Endothelial cell of umbilical vein (primary cell): Measurements from ENCODE around the gene ANO6. TPM values are rescaled to one million over a fixed set of nuclear protein-coding genes. Genes with fewer than 3 reads are reported as not detected.

Experiments used
- BruUV-seq: library from RNA; stranded (reverse); fragments of 400-500 nt; replicated peaks from 2 replicates; lab custom pipeline; 2021; lab: Mats Ljungman, UMichigan
- CTCF ChIA-PET: fragments of 300-600, 350-600 bp; sonication (Branson Sonifier 250); formaldehyde crosslinking; loops from one replicate; lab custom pipeline; 2021; ENCODE audit warnings: antibody characterized with exemption, inconsistent platforms; lab: Charles Lee
- POLR2A ChIA-PET: fragments of 300-600, 350-600 bp; sonication (Branson Sonifier 250); formaldehyde crosslinking; loops from one replicate; lab custom pipeline; 2021; ENCODE audit warnings: antibody characterized with exemption, inconsistent platforms; lab: Charles Lee
- DNase-seq: peaks from one replicate; pipeline ENCODE4 v3.0.0-alpha.2; 2011; ENCODE audit warnings: low read depth, low spot score
- FAIRE-seq: peaks from 2 replicates; lab custom pipeline; 2011; peaks lifted over from hg19 to GRCh38; lab: Jason Lieb, UNC
- H2AFZ ChIP-seq: 2 replicates; pipeline ENCODE4 v1.6.0; 2012; ENCODE audit warnings: low read depth, low read length, control low read depth, inconsistent platforms
- H3K27ac ChIP-seq: 2 replicates; pipeline ENCODE4 v1.5.1; 2011; ENCODE audit warnings: low read depth, mild to moderate bottlenecking, control low read depth, low read length, moderate library complexity; ENCODE audit not compliant: insufficient read depth
- H3K27me3 ChIP-seq, 2 experiments: 2 replicates each; pipeline versions ENCODE4 v1.6.0 to v1.6.1; 2011; ENCODE audit warnings: low read length in 2 of 2, mixed read lengths in 1 of 2; ENCODE audit not compliant: control insufficient read depth in 2 of 2, insufficient read depth in 2 of 2
- H3K36me3 ChIP-seq, 2 experiments: 2 replicates in 1 of 2; 3 replicates in 1 of 2; pipeline ENCODE4 v1.5.1; 2011; ENCODE audit warnings: low read length in 2 of 2, mild to moderate bottlenecking in 1 of 2, moderate library complexity in 1 of 2; ENCODE audit not compliant: control insufficient read depth in 2 of 2, insufficient read depth in 2 of 2; ENCODE audit errors: extremely low read depth in 1 of 2
- H3K4me1 ChIP-seq: 3 replicates; pipeline ENCODE4 v1.5.1; 2011; ENCODE audit warnings: mild to moderate bottlenecking, low read length; ENCODE audit not compliant: control insufficient read depth, insufficient read depth; ENCODE audit errors: extremely low read depth
- H3K4me2 ChIP-seq: 2 replicates; pipeline ENCODE4 v1.6.1; 2011; ENCODE audit warnings: low read length, control low read depth, mixed read lengths; ENCODE audit not compliant: insufficient read depth
- H3K4me3 ChIP-seq, 3 experiments: fragments of 200-600 bp in 1 of 3; sonication (generic), shearing (Covaris generic) in 1 of 3; replicated peaks in 1 of 3; 2 replicates each; pipeline ENCODE4 v1.5.1; 2011 to 2016; ENCODE audit warnings: control low read depth in 3 of 3, low read length in 3 of 3, mild to moderate bottlenecking in 2 of 3, inconsistent platforms in 1 of 3, low read depth in 1 of 3, moderate library complexity in 1 of 3; ENCODE audit not compliant: insufficient read depth in 1 of 3
- H3K79me2 ChIP-seq: 2 replicates; pipeline ENCODE4 v1.6.0; 2012; ENCODE audit warnings: low read length, inconsistent platforms; ENCODE audit not compliant: control insufficient read depth, insufficient read depth
- H3K9ac ChIP-seq: replicated peaks from 2 replicates; pipeline ENCODE3; 2011; ENCODE audit warnings: low read length, control low read depth; ENCODE audit not compliant: insufficient read depth; ENCODE audit errors: extremely low read depth
- H3K9me1 ChIP-seq: replicated peaks from 3 replicates; pipeline ENCODE4 v1.6.0; 2011; ENCODE audit warnings: mild to moderate bottlenecking, low read length; ENCODE audit not compliant: control insufficient read depth, insufficient read depth; ENCODE audit errors: extremely low read depth
- H3K9me3 ChIP-seq: replicated peaks from 2 replicates; pipeline ENCODE4 v1.5.1; 2012; ENCODE audit warnings: low read length, inconsistent platforms; ENCODE audit not compliant: control insufficient read depth, insufficient read depth
- H4K20me1 ChIP-seq: replicated peaks from 2 replicates; pipeline ENCODE3; 2011; ENCODE audit warnings: mild to moderate bottlenecking, low read length; ENCODE audit not compliant: control insufficient read depth, insufficient read depth; ENCODE audit errors: extremely low read depth
- EZH2 ChIP-seq: IDR thresholded peaks from 2 replicates; pipeline ENCODE4 v1.6.1; 2012; ENCODE audit warnings: borderline replicate concordance, low read depth, mild to moderate bottlenecking, moderate library complexity, low read length, inconsistent platforms; ENCODE audit not compliant: severe bottlenecking
- FOS ChIP-seq: IDR thresholded peaks from 2 replicates; pipeline ENCODE4 v1.6.1; 2011; ENCODE audit warnings: mild to moderate bottlenecking, low read length, moderate library complexity, borderline replicate concordance; ENCODE audit not compliant: insufficient read depth
- GATA2 ChIP-seq: IDR thresholded peaks from 2 replicates; pipeline ENCODE4 v1.7.0; 2011; ENCODE audit warnings: low read depth, mild to moderate bottlenecking, moderate library complexity, mixed read lengths, low read length; ENCODE audit not compliant: insufficient read length, insufficient read depth
- JUN ChIP-seq: IDR thresholded peaks from 2 replicates; pipeline ENCODE4 v1.6.1; 2011; ENCODE audit warnings: borderline replicate concordance, low read depth; ENCODE audit not compliant: insufficient read length, insufficient read depth
- MYC ChIP-seq: IDR thresholded peaks from one replicate; pipeline ENCODE4 v1.6.1; 2011; ENCODE audit warnings: mild to moderate bottlenecking, low read depth, low read length
- POLR2A ChIP-seq: IDR thresholded peaks from 2 replicates; pipeline ENCODE4 v1.6.1; 2012; ENCODE audit warnings: low read depth, mild to moderate bottlenecking, control low read depth, low read length
- POLR2AphosphoS5 ChIP-seq: IDR thresholded peaks from 2 replicates; pipeline ENCODE4 v1.6.1; 2012; ENCODE audit warnings: low read depth, mild to moderate bottlenecking, control low read depth, low read length, moderate library complexity; ENCODE audit not compliant: insufficient read depth
- dilution Hi-C: fragments of 300-500 bp; cut with MboI; formaldehyde crosslinking; loops from one replicate; pipeline ENCODE4 v1.15.0; 2019; ENCODE audit warnings: low sequenced_read_pairs; ENCODE audit not compliant: extremely low pct_ligation_motif_present
- intact Hi-C: fragments of 100-400 bp; cut with micrococcal nuclease; formaldehyde crosslinking; loops from one replicate; pipeline ENCODE4 v1.10.0; 2022
- polyA plus RNA-seq, 4 experiments: library from polyadenylated mRNA; depleted of rRNA in 3 of 4; stranded (reverse) in 3 of 4; unstranded in 1 of 4; fragments of >200 nt; gene quantifications; 2 replicates each; pipeline versions ENCODE4 v1.2.1 to v1.2.3, GENCODE V29; 2011 to 2012; ENCODE audit warnings: missing spikeins in 1 of 4
- total RNA-seq: library from RNA; stranded (reverse); gene quantifications from 2 replicates; pipeline ENCODE4 v1.2.3, GENCODE V29; 2021
- TF ChIP-seq, protein P1 (sequence below): IDR thresholded peaks from 2 replicates; pipeline ENCODE4 v1.6.1; 2011; ENCODE audit not compliant: insufficient read depth, insufficient read length
- TF ChIP-seq, protein P2 (sequence below), 2 donors: IDR thresholded peaks; 1 replicate in 1 of 2; 2 replicates in 1 of 2; pipeline ENCODE4 v1.5.1; 2011; ENCODE audit warnings: low read length in 2 of 2, mild to moderate bottlenecking in 2 of 2, moderate library complexity in 2 of 2, control low read depth in 1 of 2, inconsistent platforms in 1 of 2, low read depth in 1 of 2; ENCODE audit not compliant: insufficient read depth in 1 of 2; ENCODE audit errors: extremely low read depth in 1 of 2

The ANO6 gene
- total and polyA plus RNA-seq, 2 donors (not counting 3 experiments of a cell fraction or from before 2014, with no cell fraction given): 21.3 to 67.6 TPM

DNA sequence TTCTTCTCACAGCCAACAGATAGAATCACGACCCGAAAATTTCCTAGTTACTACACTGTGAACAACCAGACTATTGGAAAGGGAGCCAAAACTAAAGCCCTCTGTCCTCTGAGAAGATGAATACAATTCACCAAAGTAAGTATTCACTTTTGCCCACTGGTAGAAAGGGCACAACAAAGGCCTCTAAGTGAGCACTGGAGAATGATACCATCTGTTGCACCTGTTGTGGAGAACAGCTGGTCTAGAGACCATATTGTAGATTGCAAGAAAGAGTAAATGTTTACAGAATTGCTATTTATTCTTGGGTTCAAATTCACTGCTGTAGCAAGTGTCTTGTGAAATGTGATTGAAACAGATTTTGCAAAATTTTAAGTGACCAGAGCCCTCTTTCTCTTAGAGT lies 46.9 kb upstream of the ANO6 start:
- Histone ChIP-seq H3K79me2 (no peaks in the 10 kb centered on the region), H3K9ac (no peak overlapping the region), H3K9me3 (no peaks in the 10 kb centered on the region), H4K20me1 (no peaks in the 10 kb centered on the region), H3K9me1 (peaks cover 2% of the 10 kb centered on the region), H3K4me1 (no peaks in the 10 kb centered on the region), H3K36me3 (no peaks in the 10 kb centered on the region), H2AFZ (no peak overlapping the region), H3K4me2 (no peak overlapping the region), H3K27ac (no peak overlapping the region), H3K27me3 (peaks cover 0 to 5% of the 10 kb centered on the region in 2 experiments), H3K4me3 (no peak overlapping the region)
- ChIA-PET CTCF (no interaction called here), POLR2A (no interaction called here)
- intact Hi-C loops: no loop called here
- dilution Hi-C loops: no loop called here
- no peak for FAIRE-seq
- no peak for TF ChIP-seq POLR2A
- TF ChIP-seq FOS: no peak
- no peak for TF ChIP-seq JUN
- TF ChIP-seq, protein P1, sequence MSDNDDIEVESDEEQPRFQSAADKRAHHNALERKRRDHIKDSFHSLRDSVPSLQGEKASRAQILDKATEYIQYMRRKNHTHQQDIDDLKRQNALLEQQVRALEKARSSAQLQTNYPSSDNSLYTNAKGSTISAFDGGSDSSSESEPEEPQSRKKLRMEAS: no peak
- TF ChIP-seq, protein P2, sequence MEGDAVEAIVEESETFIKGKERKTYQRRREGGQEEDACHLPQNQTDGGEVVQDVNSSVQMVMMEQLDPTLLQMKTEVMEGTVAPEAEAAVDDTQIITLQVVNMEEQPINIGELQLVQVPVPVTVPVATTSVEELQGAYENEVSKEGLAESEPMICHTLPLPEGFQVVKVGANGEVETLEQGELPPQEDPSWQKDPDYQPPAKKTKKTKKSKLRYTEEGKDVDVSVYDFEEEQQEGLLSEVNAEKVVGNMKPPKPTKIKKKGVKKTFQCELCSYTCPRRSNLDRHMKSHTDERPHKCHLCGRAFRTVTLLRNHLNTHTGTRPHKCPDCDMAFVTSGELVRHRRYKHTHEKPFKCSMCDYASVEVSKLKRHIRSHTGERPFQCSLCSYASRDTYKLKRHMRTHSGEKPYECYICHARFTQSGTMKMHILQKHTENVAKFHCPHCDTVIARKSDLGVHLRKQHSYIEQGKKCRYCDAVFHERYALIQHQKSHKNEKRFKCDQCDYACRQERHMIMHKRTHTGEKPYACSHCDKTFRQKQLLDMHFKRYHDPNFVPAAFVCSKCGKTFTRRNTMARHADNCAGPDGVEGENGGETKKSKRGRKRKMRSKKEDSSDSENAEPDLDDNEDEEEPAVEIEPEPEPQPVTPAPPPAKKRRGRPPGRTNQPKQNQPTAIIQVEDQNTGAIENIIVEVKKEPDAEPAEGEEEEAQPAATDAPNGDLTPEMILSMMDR (IDR thresholded peaks at IDR 0.05; ENCODE audit: extremely low read depth in 1 of 2, insufficient read depth in 1 of 2, low read depth in 1 of 2, low read length in 2 of 2): no peak
- no peak for TF ChIP-seq GATA2
- TF ChIP-seq EZH2: no peak
- no peak for TF ChIP-seq MYC
- TF ChIP-seq POLR2AphosphoS5: no peak
- DNase-seq: no peak
- no TSS peak for BruUV-seq
